ENCODE measurements around the gene EVA1B. TPM values are rescaled to one million over a fixed set of nuclear protein-coding genes. Genes with fewer than 3 reads are reported as not detected.
A peak's percentile ranks its signal among the peaks of the same experiment; 100 is the strongest.

EVA1B gene
- total and polyA plus RNA-seq, 2 of the 13 experiments (the other 11 are each of a cell fraction or from before 2014, with no cell fraction given), result 3.9 to 6.6 TPM

DNA sequence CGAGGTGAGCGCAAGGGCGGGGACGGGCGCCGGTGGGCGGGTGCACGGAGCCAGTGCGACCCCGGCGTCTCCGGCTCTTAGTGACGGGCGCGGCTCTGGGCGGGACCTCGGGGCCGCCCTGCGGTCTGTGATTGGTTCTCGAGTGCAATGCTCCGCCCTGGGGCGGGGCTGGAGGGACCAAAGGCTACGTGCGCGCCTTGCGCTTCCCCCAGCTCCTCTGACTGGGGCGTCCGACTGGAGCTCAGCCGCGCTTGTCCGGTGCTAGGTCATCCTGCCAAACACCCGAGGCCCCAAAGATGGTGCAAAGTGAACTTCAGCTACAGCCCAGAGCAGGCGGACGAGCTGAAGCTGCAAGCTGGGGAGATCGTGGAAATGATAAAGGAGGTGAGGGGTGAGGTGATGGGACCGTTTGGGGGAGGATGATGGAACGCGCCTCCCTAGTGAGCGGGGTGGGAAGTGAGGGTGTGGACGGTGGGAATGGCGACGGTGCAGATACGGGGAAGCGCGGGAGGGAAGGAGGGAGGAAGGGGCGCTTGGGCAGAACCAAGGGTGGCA lies 16.5 kb downstream of the EVA1B start (continued):
- TF ChIP-seq, protein P1, sequence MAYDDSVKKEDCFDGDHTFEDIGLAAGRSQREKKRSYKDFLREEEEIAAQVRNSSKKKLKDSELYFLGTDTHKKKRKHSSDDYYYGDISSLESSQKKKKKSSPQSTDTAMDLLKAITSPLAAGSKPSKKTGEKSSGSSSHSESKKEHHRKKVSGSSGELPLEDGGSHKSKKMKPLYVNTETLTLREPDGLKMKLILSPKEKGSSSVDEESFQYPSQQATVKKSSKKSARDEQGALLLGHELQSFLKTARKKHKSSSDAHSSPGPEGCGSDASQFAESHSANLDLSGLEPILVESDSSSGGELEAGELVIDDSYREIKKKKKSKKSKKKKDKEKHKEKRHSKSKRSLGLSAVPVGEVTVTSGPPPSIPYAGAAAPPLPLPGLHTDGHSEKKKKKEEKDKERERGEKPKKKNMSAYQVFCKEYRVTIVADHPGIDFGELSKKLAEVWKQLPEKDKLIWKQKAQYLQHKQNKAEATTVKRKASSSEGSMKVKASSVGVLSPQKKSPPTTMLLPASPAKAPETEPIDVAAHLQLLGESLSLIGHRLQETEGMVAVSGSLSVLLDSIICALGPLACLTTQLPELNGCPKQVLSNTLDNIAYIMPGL (CRISPR knock-in tag; IDR thresholded peaks at IDR 0.05; ENCODE audit: borderline replicate concordance in 1 of 2, low read depth in 1 of 2), result peak in 1 of 2 experiments; percentile 51; a peak in 3 of 4 replicates
- TF ChIP-seq ERF (CRISPR knock-in tag; IDR thresholded peaks at IDR 0.05) (0 out of 2 replicates have a peak, but pooled peaks have one; percentile 45), ZNF234 (CRISPR knock-in tag; conservative IDR thresholded peaks at IDR 0.05) (no peak), SIN3B (IDR thresholded peaks at IDR 0.05; ENCODE audit: low read length) (no peak), KDM2A (CRISPR knock-in tag; IDR thresholded peaks at IDR 0.05; ENCODE audit: borderline replicate concordance, low read depth) (0 out of 2 replicates have a peak, but pooled peaks have one; percentile 3), TSC22D2 (CRISPR knock-in tag; IDR thresholded peaks at IDR 0.05; ENCODE audit: borderline replicate concordance) (peak; percentile 93), EED (CRISPR knock-in tag; IDR thresholded peaks at IDR 0.05) (peak; percentile 41; the same call in 1 of the 2 replicates), ZNF850 (CRISPR knock-in tag; conservative IDR thresholded peaks at IDR 0.05) (no peak), KLF6 (CRISPR knock-in tag; IDR thresholded peaks at IDR 0.05) (no peak; the same call in none of the 2 replicates), SP1 (IDR thresholded peaks at IDR 0.05) (no peak), SP1 (CRISPR knock-in tag; IDR thresholded peaks at IDR 0.05) (peak; percentile 73), ZNF546 (CRISPR knock-in tag; conservative IDR thresholded peaks at IDR 0.05) (no peak; the same call in 1 of the 2 replicates), HOXA3 (CRISPR knock-in tag; IDR thresholded peaks at IDR 0.05) (0 out of 2 replicates have a peak, but pooled peaks have one; percentile 18)
- TF ChIP-seq, protein P2, sequence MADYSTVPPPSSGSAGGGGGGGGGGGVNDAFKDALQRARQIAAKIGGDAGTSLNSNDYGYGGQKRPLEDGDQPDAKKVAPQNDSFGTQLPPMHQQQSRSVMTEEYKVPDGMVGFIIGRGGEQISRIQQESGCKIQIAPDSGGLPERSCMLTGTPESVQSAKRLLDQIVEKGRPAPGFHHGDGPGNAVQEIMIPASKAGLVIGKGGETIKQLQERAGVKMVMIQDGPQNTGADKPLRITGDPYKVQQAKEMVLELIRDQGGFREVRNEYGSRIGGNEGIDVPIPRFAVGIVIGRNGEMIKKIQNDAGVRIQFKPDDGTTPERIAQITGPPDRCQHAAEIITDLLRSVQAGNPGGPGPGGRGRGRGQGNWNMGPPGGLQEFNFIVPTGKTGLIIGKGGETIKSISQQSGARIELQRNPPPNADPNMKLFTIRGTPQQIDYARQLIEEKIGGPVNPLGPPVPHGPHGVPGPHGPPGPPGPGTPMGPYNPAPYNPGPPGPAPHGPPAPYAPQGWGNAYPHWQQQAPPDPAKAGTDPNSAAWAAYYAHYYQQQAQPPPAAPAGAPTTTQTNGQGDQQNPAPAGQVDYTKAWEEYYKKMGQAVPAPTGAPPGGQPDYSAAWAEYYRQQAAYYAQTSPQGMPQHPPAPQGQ (CRISPR knock-in tag; IDR thresholded peaks at IDR 0.05; ENCODE audit: borderline replicate concordance), result no peak
- TF ChIP-seq, protein P3, sequence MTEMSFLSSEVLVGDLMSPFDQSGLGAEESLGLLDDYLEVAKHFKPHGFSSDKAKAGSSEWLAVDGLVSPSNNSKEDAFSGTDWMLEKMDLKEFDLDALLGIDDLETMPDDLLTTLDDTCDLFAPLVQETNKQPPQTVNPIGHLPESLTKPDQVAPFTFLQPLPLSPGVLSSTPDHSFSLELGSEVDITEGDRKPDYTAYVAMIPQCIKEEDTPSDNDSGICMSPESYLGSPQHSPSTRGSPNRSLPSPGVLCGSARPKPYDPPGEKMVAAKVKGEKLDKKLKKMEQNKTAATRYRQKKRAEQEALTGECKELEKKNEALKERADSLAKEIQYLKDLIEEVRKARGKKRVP (CRISPR knock-in tag; IDR thresholded peaks at IDR 0.05), result 0 out of 4 replicates have a peak, but pooled peaks of 1 of the 2 experiments have one; percentile 28
- TF ChIP-seq, protein P4, sequence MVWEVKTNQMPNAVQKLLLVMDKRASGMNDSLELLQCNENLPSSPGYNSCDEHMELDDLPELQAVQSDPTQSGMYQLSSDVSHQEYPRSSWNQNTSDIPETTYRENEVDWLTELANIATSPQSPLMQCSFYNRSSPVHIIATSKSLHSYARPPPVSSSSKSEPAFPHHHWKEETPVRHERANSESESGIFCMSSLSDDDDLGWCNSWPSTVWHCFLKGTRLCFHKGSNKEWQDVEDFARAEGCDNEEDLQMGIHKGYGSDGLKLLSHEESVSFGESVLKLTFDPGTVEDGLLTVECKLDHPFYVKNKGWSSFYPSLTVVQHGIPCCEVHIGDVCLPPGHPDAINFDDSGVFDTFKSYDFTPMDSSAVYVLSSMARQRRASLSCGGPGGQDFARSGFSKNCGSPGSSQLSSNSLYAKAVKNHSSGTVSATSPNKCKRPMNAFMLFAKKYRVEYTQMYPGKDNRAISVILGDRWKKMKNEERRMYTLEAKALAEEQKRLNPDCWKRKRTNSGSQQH (CRISPR knock-in tag; IDR thresholded peaks at IDR 0.05; ENCODE audit: low read depth), result peak; percentile 87; the same call in 1 of the 2 replicates
- TF ChIP-seq, protein P5, sequence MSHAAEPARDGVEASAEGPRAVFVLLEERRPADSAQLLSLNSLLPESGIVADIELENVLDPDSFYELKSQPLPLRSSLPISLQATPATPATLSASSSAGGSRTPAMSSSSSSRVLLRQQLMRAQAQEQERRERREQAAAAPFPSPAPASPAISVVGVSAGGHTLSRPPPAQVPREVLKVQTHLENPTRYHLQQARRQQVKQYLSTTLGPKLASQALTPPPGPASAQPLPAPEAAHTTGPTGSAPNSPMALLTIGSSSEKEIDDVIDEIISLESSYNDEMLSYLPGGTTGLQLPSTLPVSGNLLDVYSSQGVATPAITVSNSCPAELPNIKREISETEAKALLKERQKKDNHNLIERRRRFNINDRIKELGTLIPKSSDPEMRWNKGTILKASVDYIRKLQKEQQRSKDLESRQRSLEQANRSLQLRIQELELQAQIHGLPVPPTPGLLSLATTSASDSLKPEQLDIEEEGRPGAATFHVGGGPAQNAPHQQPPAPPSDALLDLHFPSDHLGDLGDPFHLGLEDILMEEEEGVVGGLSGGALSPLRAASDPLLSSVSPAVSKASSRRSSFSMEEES (CRISPR knock-in tag; IDR thresholded peaks at IDR 0.05), result no peak
- TF ChIP-seq, protein P6, sequence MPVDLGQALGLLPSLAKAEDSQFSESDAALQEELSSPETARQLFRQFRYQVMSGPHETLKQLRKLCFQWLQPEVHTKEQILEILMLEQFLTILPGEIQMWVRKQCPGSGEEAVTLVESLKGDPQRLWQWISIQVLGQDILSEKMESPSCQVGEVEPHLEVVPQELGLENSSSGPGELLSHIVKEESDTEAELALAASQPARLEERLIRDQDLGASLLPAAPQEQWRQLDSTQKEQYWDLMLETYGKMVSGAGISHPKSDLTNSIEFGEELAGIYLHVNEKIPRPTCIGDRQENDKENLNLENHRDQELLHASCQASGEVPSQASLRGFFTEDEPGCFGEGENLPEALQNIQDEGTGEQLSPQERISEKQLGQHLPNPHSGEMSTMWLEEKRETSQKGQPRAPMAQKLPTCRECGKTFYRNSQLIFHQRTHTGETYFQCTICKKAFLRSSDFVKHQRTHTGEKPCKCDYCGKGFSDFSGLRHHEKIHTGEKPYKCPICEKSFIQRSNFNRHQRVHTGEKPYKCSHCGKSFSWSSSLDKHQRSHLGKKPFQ (CRISPR knock-in tag; IDR thresholded peaks at IDR 0.05; ENCODE audit: insufficient replicate concordance), result peak; percentile 73
